HK-2 (cell line): Measurements from ENCODE around the gene CLVS2.

Experiments used
- DNase-seq: peaks from one replicate; pipeline ENCODE4 v3.0.0-alpha.2; 2018; ENCODE audit not compliant: unreplicated experiment

Gene CLVS2

DNA sequence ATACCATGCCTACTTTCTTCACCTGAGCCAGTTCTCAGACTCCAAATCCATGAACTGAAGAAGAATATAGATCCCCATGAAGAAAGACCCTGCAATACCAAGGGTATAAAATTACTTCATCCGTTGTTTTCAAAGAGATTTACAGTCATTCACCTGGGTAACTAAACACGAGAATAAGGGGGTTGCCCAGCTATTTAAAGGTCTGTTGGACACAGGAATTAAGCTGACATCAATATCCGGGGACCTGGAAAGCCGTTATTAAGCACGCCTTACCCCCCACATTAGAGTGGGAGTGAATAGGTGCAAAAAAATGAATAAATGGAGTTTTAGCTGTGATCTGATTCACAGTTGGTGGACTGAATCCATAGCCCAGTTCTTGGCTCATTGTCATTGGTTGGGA, 28.9 kb downstream of the CLVS2 start:
- DNase-seq: no peak

DNA sequence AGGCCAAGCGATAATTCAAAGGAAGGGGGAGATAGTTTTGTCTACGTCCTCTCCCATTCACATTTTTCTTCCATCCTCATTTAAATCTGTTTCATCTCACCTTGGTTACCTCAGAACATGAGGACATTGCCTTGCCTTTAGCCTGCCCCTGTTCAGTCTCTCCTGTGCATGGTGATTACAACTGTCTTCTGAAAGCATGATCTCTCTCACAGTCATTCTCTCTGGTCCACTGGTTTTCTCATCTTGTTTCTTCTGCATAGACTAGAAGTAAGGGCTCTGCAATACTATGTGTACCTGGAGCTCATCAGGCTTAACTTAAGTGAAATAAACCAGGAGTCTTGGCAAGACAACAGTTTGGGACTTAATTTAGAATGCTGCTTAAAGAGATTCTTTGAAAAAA, 31.4 kb downstream of the CLVS2 start:
- no peak for DNase-seq

DNA sequence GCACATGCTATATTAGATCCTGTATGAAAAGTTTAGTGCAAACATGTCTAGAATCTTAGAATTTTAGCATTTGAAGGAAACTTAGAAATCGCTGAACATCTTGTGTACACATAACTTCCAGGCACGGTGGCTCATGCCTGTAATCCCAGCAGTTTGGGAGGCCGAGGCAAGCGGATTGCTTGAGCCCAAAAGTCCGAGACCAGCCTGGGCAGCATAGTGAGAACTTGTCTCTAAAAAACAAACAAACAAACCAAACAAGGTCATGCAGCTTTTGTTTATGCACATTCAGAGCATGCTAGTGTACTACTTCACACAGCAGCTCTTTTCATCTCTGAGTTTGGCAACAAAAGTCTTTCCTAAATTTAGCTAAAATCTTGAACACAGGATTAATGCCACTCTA, 32.2 kb downstream of the CLVS2 start:
- no peak for DNase-seq

DNA sequence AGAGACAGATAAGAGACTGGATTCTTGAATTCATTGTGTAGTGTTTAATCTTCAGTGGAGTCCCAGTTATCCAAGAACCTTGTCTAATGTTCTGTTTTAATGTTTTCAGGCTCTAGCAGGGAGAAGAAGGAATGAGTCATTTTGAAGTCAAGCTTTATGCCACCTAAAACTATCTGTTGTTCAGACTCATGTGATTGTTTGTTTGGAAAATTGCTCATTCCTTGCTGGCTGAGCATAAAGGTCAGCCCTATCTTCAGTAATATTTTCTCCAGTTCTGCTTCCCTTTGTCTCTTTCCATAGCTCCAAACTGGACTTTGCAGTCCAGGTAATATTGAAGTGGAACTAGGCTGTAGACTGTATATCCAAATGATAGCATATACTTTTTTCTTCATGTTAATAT, 34.2 kb downstream of the CLVS2 start:
- no peak for DNase-seq

DNA sequence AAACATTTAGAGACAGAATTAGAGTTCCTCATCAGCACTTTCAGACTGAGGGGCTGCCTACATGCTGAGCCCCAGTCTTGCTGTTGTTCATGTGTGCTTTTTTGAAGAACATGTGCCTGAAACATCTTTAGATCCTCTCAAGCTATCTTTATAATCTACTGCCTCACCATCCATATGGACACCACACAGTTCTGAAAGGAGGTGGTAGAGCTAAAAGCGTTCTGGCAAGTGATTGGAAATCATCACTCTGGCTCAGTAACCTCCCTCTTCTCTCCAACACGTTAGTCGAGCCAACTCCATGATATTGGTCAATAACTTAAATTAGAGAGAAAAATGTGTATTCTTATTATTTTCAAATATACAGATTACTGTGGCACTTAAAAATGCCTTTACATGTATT, 40.6 kb downstream of the CLVS2 start:
- no peak for DNase-seq

DNA sequence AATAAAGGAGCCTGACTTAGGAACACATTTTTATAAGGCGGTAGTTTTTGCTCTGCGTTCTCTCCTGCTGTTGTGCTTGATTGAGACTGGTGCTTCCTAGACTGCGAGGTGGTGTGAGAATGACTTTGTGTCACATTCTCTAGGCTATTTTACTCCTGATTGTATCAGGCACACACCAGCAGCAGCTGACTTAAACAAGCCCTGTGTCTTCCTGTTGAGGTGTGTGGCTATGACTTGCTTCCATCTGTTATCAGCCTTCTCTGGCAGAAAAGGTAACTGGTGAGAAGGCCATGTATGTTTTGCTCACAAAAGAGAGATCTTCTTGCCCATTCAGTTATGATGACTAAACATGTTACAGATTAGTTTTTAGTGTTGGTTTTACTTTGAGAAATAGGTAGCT, 43.4 kb downstream of the CLVS2 start:
- DNase-seq: no peak

DNA sequence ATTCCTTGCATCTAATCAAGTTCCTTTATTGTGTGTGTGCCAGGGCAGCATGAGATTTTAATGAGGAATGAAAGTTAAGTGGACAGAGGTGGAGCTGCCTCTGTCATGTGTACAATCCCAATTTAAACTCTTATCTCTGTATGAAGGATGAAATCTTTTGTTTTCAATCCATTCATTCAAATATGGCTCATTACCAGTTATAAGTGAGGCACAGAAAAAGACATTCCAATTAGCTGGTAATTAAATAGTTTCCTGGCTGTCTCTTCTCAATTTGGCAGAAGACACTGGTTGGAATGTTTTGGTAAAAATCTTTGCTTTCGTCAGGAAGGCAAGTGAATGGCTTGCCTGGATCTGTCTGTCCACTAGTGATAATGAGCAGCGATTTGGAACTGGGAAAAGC, 46.4 kb downstream of the CLVS2 start:
- no peak for DNase-seq

DNA sequence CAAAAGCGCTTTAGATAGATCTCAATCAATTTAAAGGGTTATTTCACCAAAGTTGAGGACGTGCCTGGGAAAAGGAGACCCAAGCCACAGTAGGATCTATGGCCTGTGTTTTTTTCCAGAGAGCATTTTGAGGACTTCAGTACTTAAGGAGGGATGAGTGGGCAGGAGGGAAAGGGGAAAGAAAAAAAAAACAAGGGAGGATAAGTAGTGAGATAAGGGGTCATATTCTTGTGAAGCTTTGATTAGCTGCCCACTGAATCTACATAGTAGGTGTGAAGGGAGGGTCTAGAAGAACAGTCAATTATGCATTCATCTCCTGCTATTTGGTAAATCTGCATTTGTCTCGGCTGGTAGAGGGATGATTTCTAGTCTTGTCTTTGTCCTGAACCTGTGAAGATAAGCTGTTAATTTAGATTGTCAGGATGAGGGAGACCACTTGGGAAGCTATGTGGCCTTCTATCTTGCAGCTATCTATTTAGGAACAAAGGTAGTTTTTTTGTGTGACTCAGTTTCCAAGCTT, 48.4 kb downstream of the CLVS2 start:
- DNase-seq: no peak

DNA sequence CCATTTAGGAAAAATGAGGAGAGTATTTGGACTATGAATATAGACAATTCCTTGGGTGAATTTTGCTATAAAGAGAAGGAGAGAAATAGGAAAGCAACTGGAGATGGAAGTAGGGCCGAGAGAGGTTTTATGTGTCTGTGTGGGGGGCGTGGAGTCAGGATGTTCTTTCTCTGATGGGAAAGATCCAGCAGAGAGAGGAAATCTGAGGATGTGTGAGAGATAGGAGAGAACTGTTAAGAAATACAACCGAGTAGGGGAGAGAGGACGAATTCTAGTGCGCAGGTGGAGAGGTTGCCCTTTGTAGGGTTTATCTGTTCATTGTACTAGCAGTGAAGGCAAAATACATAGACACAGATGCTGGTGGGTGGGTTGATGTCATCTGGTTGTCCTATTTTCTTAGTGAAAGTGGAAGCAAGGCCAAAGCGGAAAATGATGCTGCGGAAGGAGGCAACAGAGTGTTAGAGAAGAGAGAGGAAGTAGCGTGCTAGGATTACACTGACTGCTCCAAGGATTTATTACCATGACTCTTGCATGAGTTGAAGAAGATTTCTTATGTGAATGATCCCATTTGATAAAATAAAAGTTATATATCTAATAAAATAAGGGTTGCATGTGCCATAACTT, 57.7 kb downstream of the CLVS2 start:
- DNase-seq: no peak

DNA sequence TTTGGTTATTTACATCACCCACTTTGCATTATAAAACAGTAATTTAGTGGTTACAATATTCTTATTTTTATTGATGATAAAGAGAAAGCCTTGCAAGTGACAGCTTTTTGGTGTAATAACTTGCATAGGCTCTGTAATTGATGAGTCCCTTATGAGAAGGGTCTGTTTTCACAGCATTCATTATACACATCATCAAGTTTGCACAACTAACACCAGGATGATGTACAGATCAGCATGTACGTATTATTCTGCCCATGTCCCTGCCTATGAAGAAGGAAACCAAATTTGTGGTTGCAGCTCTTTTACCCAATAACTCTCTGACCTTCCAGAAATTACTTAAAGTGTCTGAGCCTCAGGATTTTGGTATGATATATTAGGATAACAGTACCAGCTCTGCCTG, 59.2 kb downstream of the CLVS2 start:
- DNase-seq: no peak

DNA sequence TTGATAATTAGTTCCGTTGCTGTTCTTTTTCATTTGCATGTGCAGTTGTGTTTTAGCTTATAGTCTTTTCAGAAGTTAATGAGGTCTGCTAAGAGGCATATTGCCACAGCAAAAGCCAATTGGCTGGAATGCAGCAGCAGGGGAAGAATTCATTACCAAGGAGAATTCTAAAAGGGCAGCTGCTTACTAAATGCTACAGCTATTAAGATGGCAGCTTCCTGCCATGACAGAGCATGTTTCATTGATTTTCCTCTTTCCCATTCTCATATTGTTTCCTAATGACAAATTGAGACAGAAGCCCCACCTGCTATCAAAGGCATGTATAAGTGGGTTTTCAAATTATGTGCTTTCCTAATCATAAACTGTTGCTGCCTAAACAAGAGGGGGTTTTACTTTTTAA, 66.6 kb downstream of the CLVS2 start:
- DNase-seq: no peak

DNA sequence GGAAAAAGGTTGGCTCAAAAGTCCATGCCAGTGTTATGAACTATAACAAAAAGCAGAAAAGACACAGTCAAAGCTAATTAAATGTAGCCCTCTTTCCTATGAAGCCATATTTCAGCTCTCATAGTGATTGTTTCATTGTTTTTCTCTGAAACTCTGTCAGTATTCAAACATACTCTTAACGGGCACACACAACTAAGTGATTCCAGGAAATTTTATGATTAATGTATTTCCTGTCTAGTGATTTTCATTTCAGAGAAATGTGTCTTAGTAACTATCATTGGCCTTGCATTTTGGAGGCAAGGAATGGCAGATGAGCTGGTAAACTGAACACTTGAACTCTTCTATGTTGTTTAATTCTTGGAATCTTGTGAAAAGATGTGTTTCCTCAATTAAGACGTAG, 68.0 kb downstream of the CLVS2 start:
- no peak for DNase-seq

DNA sequence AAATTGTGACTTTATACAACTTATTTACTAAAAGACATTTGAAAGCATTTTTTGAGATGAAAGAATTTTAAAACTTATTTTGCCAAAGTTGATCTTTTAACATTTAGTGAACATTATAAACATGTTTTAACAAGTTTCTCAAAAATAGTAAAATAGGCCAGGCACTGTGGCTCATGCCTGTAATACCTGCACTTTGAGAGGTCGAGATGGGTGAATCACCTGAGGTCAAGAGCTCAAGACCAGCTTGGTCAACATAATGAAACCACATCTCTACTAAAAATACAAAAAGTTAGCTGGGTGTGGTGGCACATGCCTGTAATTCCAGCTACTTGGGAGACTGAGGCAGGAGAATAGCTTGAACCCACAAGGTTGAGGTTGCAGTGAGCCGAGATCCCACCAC, 78.6 kb downstream of the CLVS2 start:
- DNase-seq: no peak

DNA sequence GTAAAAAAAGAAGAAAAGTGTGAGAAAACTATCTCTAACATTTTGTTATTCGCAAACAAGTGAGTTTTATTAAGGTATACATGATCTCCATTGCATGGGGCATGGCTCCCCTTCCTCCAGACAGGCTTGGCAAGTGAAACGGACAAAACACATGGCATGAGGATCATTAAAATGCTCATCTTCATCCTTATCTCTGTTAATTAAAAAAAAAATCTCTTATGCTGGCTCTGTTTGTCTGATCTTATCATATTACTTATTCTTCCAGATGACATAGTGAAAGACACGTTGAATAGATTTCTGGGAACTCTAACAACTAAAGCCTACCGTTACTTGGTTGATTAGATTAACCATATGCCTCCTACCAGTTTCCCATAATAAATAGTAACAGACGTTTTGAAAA, 89.4 kb downstream of the CLVS2 start:
- no peak for DNase-seq

DNA sequence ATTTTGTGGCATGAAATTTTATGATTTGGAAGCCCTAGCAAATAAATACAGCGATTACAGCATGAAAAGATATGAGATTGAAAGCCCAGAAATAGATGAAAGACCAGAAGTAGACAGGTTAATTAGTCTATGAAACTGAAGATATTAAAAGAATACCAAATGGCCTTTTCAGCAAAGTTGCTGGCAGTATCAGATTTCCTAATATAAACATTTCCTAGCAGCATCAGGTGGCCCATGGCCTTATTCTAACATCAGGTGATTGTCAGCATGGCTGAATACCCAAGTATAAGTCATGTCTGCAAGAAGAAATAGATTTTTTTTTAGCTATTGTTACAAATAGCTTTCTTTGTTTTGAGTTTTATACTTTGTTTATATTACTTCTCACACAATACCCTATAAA, 93.2 kb downstream of the CLVS2 start:
- no peak for DNase-seq

DNA sequence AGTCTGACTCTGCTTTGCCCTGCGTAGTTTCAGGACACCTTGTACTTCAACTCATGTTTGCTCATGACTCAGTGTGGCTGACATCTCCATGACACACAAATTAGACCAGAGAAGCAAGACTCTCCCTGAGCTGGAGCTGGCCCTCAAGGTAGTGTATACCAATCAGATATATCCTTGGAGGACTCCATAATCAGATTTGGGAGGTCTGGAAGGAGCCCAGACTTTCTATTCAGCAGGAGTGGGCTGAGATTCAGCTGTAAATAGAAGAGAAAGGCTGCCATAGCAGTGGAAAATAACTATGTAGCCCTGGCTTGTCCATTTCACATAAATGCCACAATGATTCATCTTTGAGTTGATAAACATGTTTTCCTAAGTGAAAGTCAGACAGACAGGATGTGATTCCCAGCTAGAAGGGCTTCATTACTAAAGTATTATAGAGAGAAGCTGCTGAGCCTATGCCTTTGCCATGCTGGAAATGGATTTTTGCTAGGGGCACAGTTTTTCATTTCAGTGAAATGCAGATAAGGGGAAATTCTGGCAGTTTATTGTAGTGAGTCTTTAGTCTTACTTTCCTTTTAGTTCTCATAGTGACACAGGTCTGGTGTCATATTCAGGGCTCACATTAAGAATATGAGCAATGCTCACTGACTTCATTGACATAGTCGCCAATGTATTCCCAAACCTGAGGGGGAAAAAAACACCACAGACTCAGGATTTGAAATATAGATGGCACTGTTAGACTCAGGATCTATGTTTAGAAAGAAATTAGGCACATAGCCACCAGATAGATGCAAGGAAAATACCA, 95.3 kb downstream of the CLVS2 start:
- DNase-seq: peak; percentile 14

DNA sequence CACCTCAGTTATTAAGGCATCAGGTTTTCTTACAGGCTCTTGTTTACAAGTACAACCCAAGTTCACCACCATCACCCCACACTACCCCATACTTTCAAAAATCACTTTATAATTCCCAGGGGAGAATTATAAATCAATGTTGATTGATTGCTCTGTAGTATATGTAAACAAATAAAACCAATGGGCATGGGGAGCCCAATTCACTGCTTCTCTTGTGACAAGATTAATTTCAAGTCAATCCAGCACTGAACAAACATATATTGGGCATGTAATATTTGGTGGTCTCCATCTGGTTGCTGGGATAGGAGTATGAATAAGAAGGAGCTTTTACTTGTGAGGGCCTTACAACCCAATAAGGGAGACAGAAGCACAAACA, 95.8 kb downstream of the CLVS2 start:
- DNase-seq: no peak

DNA sequence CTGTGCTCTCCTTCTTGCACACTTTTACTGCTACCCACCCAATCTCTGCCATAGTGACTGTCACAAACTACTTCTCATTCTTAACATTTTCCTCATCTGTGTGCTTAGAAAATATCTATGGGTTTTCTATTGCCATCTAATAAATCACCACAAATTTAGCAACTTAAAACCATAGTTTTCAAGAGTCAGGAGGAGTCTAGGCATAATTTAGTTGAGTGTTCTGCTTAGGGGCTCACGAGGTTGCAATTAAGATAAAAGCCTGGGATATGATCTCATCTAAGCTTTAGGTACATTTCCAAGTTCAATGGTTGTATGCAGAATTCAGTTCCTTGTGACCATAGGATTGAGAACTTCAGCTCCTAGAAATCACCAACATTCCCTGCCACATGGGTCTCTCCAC, 98.8 kb downstream of the CLVS2 start:
- DNase-seq: no peak

DNA sequence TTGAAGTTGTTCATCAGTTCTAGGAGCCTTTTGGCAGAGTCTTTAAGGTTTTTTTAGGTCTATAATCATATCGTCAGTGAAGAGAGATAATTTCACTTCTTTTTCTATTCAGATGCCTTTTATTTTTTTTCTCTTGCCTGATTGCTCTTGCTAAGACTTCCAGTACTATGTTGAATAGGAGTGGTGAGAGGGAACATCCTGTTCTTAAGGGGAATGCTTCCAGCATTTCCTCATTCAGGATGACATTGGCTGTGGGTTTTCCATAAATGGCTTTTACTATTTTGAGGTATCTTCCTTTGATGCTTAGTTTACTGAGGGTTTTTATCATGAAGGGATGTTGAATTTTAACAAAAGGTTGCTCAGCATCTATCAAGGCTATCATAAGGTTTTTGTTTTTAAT, 109.5 kb downstream of the CLVS2 start:
- DNase-seq: no peak

DNA sequence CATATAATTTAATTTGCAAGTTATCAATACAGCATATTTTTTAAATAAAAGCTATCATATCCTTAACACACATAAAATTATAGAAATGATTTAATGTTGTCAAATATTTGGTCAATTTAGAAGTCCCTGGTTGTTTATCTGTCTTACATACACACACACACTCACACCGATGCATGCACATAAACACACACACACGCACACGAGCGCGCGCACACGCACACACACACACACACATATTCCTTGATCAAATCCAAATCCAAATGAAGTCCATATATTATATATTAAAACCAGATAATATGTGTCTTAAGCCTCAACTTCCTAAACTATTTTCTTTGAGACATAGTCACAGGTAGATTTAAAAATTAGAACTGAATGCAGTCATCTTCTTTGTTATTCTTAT, 120.3 kb downstream of the CLVS2 start:
- DNase-seq: no peak

DNA sequence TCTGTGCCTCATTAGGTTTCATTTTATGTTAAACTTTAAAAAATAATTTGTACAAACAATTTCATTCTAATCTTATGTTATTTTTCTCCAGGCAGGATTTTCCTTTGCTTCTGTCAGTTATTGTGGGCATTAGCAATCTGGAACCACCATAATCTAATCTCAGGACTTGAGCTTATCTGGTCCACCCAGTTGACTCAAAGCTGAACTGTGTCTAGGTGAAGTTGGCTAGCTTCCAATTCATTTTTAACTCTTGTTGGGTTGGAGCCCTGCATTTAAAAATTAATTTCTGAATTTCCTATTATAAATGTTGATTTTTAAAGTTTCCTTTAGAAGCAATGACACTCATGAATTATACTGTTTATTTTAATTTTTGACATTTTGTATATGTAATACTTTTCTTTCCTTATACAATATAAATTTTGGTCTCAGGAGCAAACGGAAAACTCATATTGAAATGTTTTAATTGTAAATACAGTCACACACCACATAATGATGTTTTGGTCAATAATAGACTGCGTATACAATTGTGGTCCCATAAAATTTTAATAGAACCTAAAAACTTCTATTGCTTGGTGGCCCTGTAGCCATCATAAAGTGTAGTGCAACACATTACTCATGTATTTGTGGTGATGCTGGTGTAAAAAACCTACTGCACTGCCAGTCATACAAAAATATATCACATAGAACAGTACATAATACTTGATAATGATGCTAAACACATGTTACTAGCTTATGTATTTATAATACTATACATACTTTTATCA, 121.3 kb downstream of the CLVS2 start:
- no peak for DNase-seq

DNA sequence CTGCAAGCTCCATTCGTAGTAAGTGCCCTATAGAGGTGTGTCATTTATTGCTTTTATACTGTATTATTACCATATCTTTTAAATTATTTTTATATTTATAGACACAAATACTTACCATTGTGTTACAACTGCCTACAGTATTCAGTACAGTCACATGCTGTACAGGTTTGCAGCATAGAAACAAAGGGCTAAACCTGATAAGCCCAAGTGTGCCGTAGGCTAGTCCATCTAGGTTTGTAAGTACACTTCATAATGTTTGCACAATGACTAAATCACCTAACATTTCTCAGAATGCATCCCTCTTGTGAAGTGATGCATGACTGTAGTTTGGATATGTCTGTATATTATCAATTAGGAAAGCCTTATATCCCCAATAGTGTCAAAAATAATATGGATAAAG, 122.8 kb downstream of the CLVS2 start:
- DNase-seq: no peak
